H1 (cell line): ENCODE measurements around the gene ASPRV1. TPM values are rescaled to one million over a fixed set of nuclear protein-coding genes. Genes with fewer than 3 reads are reported as not detected.

Source experiments
- CREB1 ChIP-seq: IDR thresholded peaks from 2 replicates; pipeline ENCODE4 v1.6.1; 2012; ENCODE audit warnings: inconsistent platforms
- POLR2AphosphoS5 ChIP-seq: IDR thresholded peaks from 2 replicates; pipeline ENCODE4 v1.6.1; 2011; ENCODE audit warnings: low read depth, low read length
- polyA plus RNA-seq, 7 experiments: library from polyadenylated mRNA; depleted of rRNA in 3 of 7; stranded (reverse) in 5 of 7; unstranded in 2 of 7; fragments of >200 nt in 5 of 7; fragments of 200-250 nt in 2 of 7; gene quantifications; 1 replicate in 5 of 7; 2 replicates in 1 of 7; 4 replicates in 1 of 7; pipeline versions ENCODE4 v1.2.1 to v1.2.3, GENCODE V29; 2011 to 2013; ENCODE audit warnings: missing spikeins in 2 of 7, mixed read lengths in 2 of 7
- total RNA-seq: library from RNA; stranded (reverse); fragmentation: NEBNext Ultra II Directional; extraction: Animal tissue kit (Norgen Biotek cat#: 25700); gene quantifications from 2 replicates; pipeline ENCODE4 v1.2.1, GENCODE V29; 2021
- TF ChIP-seq, protein P1 (sequence below), 3 experiments: IDR thresholded peaks; 1 replicate in 2 of 3; 2 replicates in 1 of 3; pipeline versions ENCODE4 v1.5.1 to v1.6.1; 2011; ENCODE audit warnings: low read length in 3 of 3, mild to moderate bottlenecking in 3 of 3, inconsistent platforms in 2 of 3, low read depth in 1 of 3, moderate library complexity in 1 of 3; ENCODE audit not compliant: insufficient read depth in 1 of 3; ENCODE audit errors: control extremely low read depth in 1 of 3
- TF ChIP-seq, protein P2 (sequence below): fragments of 300-600 bp; sonication (generic); IDR thresholded peaks from 2 replicates; pipeline ENCODE4 v1.7.1; 2012; ENCODE audit warnings: low read length, moderate library complexity, mild to moderate bottlenecking, inconsistent platforms; ENCODE audit not compliant: insufficient replicate concordance
- TF ChIP-seq, protein P3 (sequence below): IDR thresholded peaks from 2 replicates; pipeline ENCODE4 v1.6.1; 2012; ENCODE audit warnings: low read length, inconsistent platforms

The ASPRV1 gene
- total and polyA plus RNA-seq, 2 of the 8 experiments (the other 6 are each of a cell fraction or from before 2014, with no cell fraction given) = 0.59 to 0.95 TPM

DNA sequence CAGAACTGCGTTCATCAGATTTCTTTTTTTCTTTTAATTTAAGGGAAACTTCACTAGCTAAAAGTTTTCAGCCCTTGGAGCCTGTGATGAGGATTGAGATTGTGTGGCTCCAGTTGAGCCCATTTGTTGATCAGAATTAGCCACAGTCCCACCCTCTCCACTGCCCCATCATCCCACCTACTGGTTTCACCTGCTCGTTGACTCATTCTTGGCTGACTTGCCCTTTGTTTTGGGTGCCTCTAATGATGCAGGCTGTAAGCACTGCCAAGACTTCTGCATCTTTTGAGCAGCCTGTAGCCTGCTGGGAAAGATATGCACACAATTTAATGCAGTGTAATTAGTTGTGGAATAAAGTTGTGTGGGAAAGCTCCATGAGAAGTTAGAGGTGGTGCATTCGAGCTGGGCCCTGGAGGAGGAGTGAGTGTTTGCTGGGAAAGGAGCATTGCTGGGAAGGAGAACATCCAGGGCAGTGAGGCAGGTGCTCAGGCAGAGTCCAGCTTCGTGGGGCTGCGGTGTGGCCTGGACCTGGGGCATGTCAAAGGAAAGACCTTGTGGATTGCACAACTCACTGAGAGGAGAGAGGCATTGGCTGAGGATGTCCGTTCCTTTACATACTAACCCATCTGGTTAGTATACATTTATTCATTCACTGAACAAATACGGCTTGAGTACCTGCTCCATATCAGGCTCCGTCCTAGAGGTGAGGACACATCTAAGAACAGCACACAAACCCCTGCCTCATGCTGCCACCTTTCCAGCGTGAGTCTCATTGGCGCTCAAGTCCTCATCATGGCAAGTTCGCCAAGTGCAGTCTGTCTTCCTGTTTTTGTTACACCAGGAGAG is 18.2 kb downstream of the ASPRV1 start (continued):
- TF ChIP-seq, protein P1, sequence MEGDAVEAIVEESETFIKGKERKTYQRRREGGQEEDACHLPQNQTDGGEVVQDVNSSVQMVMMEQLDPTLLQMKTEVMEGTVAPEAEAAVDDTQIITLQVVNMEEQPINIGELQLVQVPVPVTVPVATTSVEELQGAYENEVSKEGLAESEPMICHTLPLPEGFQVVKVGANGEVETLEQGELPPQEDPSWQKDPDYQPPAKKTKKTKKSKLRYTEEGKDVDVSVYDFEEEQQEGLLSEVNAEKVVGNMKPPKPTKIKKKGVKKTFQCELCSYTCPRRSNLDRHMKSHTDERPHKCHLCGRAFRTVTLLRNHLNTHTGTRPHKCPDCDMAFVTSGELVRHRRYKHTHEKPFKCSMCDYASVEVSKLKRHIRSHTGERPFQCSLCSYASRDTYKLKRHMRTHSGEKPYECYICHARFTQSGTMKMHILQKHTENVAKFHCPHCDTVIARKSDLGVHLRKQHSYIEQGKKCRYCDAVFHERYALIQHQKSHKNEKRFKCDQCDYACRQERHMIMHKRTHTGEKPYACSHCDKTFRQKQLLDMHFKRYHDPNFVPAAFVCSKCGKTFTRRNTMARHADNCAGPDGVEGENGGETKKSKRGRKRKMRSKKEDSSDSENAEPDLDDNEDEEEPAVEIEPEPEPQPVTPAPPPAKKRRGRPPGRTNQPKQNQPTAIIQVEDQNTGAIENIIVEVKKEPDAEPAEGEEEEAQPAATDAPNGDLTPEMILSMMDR (IDR thresholded peaks at IDR 0.05; ENCODE audit: control extremely low read depth in 1 of 3, insufficient read depth in 1 of 3, low read depth in 1 of 3, low read length in 3 of 3) = no peak
- TF ChIP-seq POLR2AphosphoS5 (no peak), CREB1 (no peak)
- TF ChIP-seq, protein P2, sequence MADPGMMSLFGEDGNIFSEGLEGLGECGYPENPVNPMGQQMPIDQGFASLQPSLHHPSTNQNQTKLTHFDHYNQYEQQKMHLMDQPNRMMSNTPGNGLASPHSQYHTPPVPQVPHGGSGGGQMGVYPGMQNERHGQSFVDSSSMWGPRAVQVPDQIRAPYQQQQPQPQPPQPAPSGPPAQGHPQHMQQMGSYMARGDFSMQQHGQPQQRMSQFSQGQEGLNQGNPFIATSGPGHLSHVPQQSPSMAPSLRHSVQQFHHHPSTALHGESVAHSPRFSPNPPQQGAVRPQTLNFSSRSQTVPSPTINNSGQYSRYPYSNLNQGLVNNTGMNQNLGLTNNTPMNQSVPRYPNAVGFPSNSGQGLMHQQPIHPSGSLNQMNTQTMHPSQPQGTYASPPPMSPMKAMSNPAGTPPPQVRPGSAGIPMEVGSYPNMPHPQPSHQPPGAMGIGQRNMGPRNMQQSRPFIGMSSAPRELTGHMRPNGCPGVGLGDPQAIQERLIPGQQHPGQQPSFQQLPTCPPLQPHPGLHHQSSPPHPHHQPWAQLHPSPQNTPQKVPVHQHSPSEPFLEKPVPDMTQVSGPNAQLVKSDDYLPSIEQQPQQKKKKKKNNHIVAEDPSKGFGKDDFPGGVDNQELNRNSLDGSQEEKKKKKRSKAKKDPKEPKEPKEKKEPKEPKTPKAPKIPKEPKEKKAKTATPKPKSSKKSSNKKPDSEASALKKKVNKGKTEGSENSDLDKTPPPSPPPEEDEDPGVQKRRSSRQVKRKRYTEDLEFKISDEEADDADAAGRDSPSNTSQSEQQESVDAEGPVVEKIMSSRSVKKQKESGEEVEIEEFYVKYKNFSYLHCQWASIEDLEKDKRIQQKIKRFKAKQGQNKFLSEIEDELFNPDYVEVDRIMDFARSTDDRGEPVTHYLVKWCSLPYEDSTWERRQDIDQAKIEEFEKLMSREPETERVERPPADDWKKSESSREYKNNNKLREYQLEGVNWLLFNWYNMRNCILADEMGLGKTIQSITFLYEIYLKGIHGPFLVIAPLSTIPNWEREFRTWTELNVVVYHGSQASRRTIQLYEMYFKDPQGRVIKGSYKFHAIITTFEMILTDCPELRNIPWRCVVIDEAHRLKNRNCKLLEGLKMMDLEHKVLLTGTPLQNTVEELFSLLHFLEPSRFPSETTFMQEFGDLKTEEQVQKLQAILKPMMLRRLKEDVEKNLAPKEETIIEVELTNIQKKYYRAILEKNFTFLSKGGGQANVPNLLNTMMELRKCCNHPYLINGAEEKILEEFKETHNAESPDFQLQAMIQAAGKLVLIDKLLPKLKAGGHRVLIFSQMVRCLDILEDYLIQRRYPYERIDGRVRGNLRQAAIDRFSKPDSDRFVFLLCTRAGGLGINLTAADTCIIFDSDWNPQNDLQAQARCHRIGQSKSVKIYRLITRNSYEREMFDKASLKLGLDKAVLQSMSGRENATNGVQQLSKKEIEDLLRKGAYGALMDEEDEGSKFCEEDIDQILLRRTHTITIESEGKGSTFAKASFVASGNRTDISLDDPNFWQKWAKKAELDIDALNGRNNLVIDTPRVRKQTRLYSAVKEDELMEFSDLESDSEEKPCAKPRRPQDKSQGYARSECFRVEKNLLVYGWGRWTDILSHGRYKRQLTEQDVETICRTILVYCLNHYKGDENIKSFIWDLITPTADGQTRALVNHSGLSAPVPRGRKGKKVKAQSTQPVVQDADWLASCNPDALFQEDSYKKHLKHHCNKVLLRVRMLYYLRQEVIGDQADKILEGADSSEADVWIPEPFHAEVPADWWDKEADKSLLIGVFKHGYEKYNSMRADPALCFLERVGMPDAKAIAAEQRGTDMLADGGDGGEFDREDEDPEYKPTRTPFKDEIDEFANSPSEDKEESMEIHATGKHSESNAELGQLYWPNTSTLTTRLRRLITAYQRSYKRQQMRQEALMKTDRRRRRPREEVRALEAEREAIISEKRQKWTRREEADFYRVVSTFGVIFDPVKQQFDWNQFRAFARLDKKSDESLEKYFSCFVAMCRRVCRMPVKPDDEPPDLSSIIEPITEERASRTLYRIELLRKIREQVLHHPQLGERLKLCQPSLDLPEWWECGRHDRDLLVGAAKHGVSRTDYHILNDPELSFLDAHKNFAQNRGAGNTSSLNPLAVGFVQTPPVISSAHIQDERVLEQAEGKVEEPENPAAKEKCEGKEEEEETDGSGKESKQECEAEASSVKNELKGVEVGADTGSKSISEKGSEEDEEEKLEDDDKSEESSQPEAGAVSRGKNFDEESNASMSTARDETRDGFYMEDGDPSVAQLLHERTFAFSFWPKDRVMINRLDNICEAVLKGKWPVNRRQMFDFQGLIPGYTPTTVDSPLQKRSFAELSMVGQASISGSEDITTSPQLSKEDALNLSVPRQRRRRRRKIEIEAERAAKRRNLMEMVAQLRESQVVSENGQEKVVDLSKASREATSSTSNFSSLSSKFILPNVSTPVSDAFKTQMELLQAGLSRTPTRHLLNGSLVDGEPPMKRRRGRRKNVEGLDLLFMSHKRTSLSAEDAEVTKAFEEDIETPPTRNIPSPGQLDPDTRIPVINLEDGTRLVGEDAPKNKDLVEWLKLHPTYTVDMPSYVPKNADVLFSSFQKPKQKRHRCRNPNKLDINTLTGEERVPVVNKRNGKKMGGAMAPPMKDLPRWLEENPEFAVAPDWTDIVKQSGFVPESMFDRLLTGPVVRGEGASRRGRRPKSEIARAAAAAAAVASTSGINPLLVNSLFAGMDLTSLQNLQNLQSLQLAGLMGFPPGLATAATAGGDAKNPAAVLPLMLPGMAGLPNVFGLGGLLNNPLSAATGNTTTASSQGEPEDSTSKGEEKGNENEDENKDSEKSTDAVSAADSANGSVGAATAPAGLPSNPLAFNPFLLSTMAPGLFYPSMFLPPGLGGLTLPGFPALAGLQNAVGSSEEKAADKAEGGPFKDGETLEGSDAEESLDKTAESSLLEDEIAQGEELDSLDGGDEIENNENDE = no peak
- TF ChIP-seq, protein P3, sequence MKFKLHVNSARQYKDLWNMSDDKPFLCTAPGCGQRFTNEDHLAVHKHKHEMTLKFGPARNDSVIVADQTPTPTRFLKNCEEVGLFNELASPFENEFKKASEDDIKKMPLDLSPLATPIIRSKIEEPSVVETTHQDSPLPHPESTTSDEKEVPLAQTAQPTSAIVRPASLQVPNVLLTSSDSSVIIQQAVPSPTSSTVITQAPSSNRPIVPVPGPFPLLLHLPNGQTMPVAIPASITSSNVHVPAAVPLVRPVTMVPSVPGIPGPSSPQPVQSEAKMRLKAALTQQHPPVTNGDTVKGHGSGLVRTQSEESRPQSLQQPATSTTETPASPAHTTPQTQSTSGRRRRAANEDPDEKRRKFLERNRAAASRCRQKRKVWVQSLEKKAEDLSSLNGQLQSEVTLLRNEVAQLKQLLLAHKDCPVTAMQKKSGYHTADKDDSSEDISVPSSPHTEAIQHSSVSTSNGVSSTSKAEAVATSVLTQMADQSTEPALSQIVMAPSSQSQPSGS = no peak
